Posterior vena cava (tissue), 2 donors: ENCODE data around the gene UTS2R. TPM values are rescaled to one million over a fixed set of nuclear protein-coding genes. Genes with fewer than 3 reads are reported as not detected.

Experiments used
- DNase-seq: peaks from one replicate; pipeline ENCODE4 v3.0.0-alpha.2; 2020; ENCODE audit warnings: low spot score
- intact Hi-C, 2 donors: fragments of 100-400 bp; cut with DNase I; formaldehyde crosslinking; loops; one replicate each; pipeline versions ENCODE4 v1.14.1 to v1.14.2; 2022 to 2023
- total RNA-seq, 2 donors: library from RNA; stranded (reverse); fragmentation: NEBNext Ultra II Directional; extraction: Animal tissue kit (Norgen Biotek cat#: 25700); gene quantifications; one replicate each; pipeline ENCODE4 v1.2.1, GENCODE V29; 2021
- donor health status: DM: yes; HTN: yes; CAD: no.
- donor health status: DM: yes; HTN: yes; CAD: no.

The UTS2R gene
- total RNA-seq, 2 donors from 2014 or later = not detected

- DNase-seq = peak; percentile 89
- intact Hi-C loops = no loop called here
These were observed 13.3 kb downstream of the UTS2R start for GRCh38 chr17:82384730-82385481.

- intact Hi-C loops = no loop called here
- DNase-seq = peak; percentile 81
These were observed 14.1 kb downstream of the UTS2R start for GRCh38 chr17:82385559-82386254.

- intact Hi-C loops = no loop called here
These were observed 14.8 kb downstream of the UTS2R start for GRCh38 chr17:82386255-82386831.

GRCh38 chr17:82386881-82387704 lies 15.5 kb downstream of the UTS2R start:
- intact Hi-C loops = no loop called here

More at GRCh38 chr17:82386255-82386831, 14.8 kb downstream of the UTS2R start:
- peak; percentile 79 for DNase-seq

GRCh38 chr17:82387705-82388106 lies 16.1 kb downstream of the UTS2R start:
- intact Hi-C loops = no loop called here

More at GRCh38 chr17:82386881-82387704, 15.5 kb downstream of the UTS2R start:
- no peak for DNase-seq

GRCh38 chr17:82388223-82388921 lies 16.8 kb downstream of the UTS2R start:
- intact Hi-C loops = no loop called here
- DNase-seq = no peak

More at GRCh38 chr17:82387705-82388106, 16.1 kb downstream of the UTS2R start:
- DNase-seq = no peak

- DNase-seq = no peak
- intact Hi-C loops = no loop called here
These were observed 17.3 kb downstream of the UTS2R start for GRCh38 chr17:82388922-82389283.

- intact Hi-C loops = no loop called here
- DNase-seq = no peak
These were observed 17.8 kb downstream of the UTS2R start for GRCh38 chr17:82389379-82389778.

- no peak for DNase-seq
- intact Hi-C loops = no loop called here
These were observed 18.7 kb downstream of the UTS2R start for GRCh38 chr17:82390015-82390859.

GRCh38 chr17:82390860-82391435 lies 19.4 kb downstream of the UTS2R start:
- intact Hi-C loops = no loop called here
- DNase-seq = no peak

- DNase-seq = no peak
- intact Hi-C loops = no loop called here
These were observed 20.0 kb downstream of the UTS2R start for GRCh38 chr17:82391496-82392066.

- intact Hi-C loops = no loop called here
- DNase-seq = no peak
These were observed 20.8 kb downstream of the UTS2R start for GRCh38 chr17:82392209-82392920.

GRCh38 chr17:82392941-82393340 lies 21.4 kb downstream of the UTS2R start:
- no peak for DNase-seq
- intact Hi-C loops = no loop called here

- no peak for DNase-seq
- intact Hi-C loops = no loop called here
These were observed 22.7 kb downstream of the UTS2R start for GRCh38 chr17:82394278-82394677.

GRCh38 chr17:82396601-82397435 lies 25.3 kb downstream of the UTS2R start:
- intact Hi-C loops = no loop called here
- DNase-seq = peak; percentile 81
